ENCODE measurements around the gene POU2F1. TPM values are rescaled to one million over a fixed set of nuclear protein-coding genes. Genes with fewer than 3 reads are reported as not detected.

POU2F1 gene
- total RNA-seq, 8 experiments from 2014 or later = 11.4 to 29.7 (median 20.2) TPM

DNA sequence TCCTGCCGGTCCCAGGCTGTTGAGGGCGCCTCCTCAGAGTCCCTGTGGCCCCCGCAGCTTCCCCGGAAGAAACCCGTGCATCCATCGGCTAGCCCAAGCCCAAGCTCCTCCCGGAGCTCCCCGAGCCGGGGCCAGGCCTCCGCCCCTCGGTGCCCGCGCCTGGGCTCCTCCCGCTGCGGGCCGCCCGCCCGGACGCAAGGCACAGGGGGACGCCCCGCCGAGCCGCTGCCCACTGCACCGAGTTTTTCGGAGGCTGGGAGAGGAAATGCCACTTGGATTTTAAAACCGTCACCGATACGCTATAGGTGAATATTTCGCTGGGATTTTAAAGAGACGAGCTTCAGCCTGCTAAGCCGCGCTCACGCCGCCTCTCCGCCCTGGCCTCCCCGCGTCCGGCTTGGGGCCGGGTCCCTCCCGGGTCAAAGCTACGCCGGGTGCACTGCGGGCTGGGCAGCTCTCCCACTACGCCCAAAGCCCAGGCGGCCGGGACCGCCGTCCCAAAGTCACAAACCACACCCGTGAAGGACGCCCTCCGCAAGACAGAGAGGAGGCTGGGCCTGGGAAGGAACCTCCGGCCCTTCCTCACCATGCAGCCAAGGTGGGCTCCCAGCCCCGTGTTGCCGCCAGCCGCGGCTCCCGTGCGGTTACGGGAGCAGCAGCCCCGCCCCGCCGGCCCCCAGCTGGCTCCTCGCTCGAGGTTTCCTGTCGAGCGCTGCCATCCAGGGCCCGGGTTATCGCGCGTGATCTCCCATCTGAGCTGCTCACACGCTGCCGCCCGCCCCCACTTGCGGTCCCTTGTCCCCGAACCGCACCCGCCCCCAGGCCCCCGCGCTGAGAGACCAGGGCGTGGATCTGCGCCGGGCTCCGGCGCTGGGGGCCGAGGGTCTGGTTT is 234.5 kb downstream of the POU2F1 start:
- Histone ChIP-seq H3K27ac (no peak overlapping the region), H3K4me3 (peak overlapping the region; percentile 16 to 39 (median 37)), H3K4me1 (replicated peaks in 1 of 2) (peaks cover 8 to 13% of the 10 kb centered on the region in 2 donors)
- in situ Hi-C loops (cut with MboI; ENCODE audit: low pct_unique_long_range_greater_than_20kb in 2 of 9, low sequenced_read_pairs in 9 of 9, unreplicated experiment in 9 of 9) = no loop called here
- 2 to 10% (median 3%) methylated on average over 2 to 32 of the region's 85 CpGs; no CpG with 5 or more reads in 6 of the 10 experiments for WGBS, 10 experiments
- peak; percentile 70 to 86 (median 78) for ATAC-seq (replicated peaks in 6 of 8)

DNA sequence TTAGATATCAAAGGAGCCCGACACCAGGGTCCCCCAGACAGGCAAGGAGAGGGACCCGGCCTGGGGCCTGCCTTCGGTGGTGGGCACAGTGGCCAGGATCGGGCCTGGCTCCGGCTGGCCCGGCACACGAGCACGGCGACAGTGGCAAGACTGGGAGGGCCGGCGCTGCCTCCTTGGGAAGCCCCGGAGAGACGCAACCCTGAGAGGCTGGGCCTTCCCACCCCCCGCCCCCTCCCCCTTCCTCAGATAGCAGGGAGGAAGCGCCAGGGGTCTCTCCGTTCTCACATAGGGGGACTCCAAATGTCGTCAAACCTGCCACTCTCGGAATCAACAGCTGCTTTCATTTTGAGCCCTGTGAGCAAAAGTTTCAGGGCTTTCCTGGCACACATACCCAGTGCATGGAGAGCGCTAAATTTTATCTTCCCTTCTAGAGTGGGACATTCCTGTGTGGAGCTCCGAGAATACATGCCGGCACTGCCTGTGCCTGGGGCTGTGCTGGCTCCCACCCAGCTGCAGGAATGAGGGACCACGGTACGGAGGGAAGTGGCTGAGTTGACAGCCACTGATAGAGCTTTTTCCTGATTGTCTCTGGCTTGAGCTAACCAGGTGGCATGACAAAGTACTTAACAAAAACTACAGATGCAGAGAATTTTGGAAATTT is 235.2 kb downstream of the POU2F1 start:
- WGBS, 10 experiments = 0 to 100% (median 70%) methylated on average over 1 to 6 of the region's 23 CpGs; no CpG with 5 or more reads in 4 of the 10 experiments
- Histone ChIP-seq H3K4me3 (peak overlapping the region in 4 of 5 donors; percentile 26 to 39 (median 38)), H3K27ac (no peak overlapping the region), H3K4me1 (replicated peaks in 1 of 2) (peaks cover 8 to 13% of the 10 kb centered on the region in 2 donors)
- in situ Hi-C loops (cut with MboI; ENCODE audit: low pct_unique_long_range_greater_than_20kb in 2 of 9, low sequenced_read_pairs in 9 of 9, unreplicated experiment in 9 of 9) = no loop called here
- ATAC-seq (replicated peaks in 6 of 8) = peak; percentile 19 to 58 (median 40)

DNA sequence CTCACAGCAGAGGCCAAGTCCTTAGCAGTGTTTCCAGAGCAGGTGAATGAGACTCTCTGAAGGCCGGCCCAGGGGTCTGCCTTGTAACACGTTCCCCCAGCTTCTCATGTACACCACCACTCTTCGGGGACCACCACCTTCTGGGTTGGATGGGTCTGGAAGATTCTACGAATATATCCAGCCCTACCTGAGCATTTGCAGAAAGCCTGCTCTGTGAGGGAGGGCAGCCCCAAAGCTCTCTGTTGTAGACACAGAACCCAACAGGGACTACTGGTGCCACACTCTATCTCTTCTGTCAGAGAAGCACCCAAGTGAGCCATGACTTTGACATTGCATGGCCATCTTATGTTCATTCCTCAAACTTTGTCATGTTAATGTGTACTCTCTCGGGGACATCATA is 235.8 kb downstream of the POU2F1 start:
- in situ Hi-C loops (cut with MboI; ENCODE audit: low pct_unique_long_range_greater_than_20kb in 2 of 9, low sequenced_read_pairs in 9 of 9, unreplicated experiment in 9 of 9) = no loop called here
- ATAC-seq (replicated peaks in 6 of 8) = peak in 1 of 8 experiments; percentile 3
- Histone ChIP-seq H3K4me3 (no peak overlapping the region), H3K4me1 (replicated peaks in 1 of 2) (peaks cover 8 to 13% of the 10 kb centered on the region in 2 donors), H3K27ac (no peak overlapping the region)
- WGBS, 10 experiments = 70 to 100% (median 95%) methylated on average over 1 to 5 of the region's 5 CpGs; no CpG with 5 or more reads in 3 of the 10 experiments

DNA sequence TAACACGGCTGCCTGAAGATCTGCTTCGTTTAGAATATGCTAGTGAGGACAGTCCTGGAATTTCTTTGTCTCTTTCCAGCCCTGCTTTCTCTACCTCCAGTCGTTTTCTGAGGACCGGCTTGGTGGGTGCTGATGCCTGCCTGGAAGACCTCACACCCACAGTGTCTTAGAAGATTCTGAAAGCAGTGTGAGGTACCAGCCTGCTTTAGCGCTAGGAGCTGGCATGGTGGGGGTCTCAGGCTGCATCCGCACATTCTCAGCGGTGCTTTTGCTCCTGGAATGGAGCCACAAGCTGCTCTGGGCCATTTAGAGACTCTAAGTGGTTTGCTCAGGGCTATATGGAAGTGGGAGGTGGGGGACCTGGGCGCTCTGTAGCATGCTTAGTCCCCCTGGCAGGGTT is 236.2 kb downstream of the POU2F1 start:
- ATAC-seq (replicated peaks in 6 of 8) = no peak

DNA sequence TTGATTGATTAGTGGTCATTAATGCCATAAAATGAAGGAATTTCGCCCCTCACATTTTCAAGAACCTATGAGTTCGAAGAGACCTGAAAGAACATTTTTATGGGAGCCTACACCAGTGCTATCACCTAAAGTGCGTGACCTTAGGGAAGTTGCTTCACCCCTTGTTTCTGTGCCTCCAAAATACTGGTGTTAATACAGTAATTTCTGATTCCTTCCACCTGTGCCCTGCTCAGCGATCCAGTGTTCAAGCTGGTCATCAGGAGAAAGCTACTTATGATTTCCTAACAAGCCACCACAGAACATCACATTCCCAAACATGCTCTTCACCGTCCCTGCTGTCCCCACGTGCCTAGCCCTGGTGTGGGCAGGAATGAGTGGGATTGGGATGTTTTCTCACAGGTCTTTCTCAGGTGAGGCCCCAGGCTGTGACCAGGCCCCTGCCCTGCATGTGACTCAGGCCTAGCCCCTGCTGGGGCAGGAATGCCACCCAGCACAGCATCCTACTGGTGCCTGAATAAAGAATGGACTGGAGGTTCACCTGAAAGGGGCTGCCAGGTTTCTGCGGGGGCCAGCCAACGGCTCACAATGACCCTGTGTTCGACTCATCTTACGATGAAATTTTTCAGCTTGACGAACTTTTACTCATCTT is 237.4 kb downstream of the POU2F1 start:
- ATAC-seq (replicated peaks in 6 of 8) = no peak
- in situ Hi-C loops (cut with MboI; ENCODE audit: low pct_unique_long_range_greater_than_20kb in 2 of 9, low sequenced_read_pairs in 9 of 9, unreplicated experiment in 9 of 9) = no loop called here
- WGBS, 10 experiments = 67 to 100% (median 81%) methylated on average over 2 to 10 of the region's 11 CpGs
- Histone ChIP-seq H3K4me1 (replicated peaks in 1 of 2) (peaks cover 11 to 16% of the 10 kb centered on the region in 2 donors), H3K27ac (no peak overlapping the region), H3K4me3 (no peak overlapping the region)

More for the DNA sequence above, 236.2 kb downstream of the POU2F1 start:
- no peak overlapping the region for H3K4me3 ChIP-seq
- H3K4me1 ChIP-seq (replicated peaks in 1 of 2) = peaks cover 8 to 13% of the 10 kb centered on the region in 2 donors
- in situ Hi-C loops (cut with MboI; ENCODE audit: low pct_unique_long_range_greater_than_20kb in 2 of 9, low sequenced_read_pairs in 9 of 9, unreplicated experiment in 9 of 9) = no loop called here
- H3K27ac ChIP-seq = no peak overlapping the region
- WGBS, 10 experiments = 47 to 100% (median 73%) methylated on average over 1 to 8 of the region's 8 CpGs; no CpG with 5 or more reads in 2 of the 10 experiments

DNA sequence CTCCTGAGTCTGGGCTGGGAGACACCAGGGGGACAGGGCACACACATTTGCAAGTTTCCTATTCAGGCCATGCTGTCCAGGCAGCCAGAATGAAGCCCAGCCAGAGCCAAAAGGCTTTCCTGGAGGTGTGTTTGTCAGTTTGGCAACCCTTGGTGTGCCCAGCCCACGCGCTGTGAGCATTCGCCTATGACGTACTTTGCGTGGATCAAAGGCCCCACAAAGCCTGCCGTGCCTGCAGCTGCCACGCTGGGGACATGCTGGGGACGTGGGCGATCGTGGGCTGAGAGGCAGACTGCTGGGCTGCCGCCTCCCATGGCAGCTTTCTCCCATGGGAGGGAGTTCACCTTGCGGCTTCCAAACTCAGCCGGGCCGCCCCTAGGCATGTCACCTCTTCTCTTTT is 240.2 kb downstream of the POU2F1 start:
- 80 to 100% (median 96%) methylated on average over 1 to 11 of the region's 14 CpGs; no CpG with 5 or more reads in 2 of the 10 experiments for WGBS, 10 experiments
- peaks cover 22 to 30% of the 10 kb centered on the region in 2 donors for H3K4me1 ChIP-seq (replicated peaks in 1 of 2)
- no peak overlapping the region for H3K27ac ChIP-seq
- H3K4me3 ChIP-seq = no peak overlapping the region
- in situ Hi-C loops (cut with MboI; ENCODE audit: low pct_unique_long_range_greater_than_20kb in 2 of 9, low sequenced_read_pairs in 9 of 9, unreplicated experiment in 9 of 9) = no loop called here
- no peak for ATAC-seq (replicated peaks in 6 of 8)

DNA sequence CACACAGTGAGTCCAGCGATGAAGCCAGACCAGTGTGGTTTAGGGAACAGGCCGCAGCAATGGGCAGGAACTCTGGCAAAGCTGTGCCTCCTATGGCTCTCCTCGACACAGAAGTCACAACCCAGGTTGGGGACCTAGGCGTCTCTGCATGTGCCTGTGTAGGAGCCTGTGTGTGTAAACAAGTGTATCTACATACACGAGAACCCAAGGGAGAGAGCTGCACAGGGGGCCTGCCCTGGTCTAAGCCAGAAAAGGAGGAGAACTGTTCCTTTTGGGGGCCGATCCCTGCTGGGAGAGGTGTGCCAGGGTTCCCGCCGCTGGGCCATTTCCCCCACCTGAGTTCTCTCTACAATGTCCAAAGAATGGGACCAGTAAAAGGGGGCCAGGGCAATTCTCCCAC is 241.7 kb downstream of the POU2F1 start:
- no peak for ATAC-seq (replicated peaks in 6 of 8)
- in situ Hi-C loops (cut with MboI; ENCODE audit: low pct_unique_long_range_greater_than_20kb in 2 of 9, low sequenced_read_pairs in 9 of 9, unreplicated experiment in 9 of 9) = no loop called here
- 60 to 100% (median 83%) methylated on average over 1 to 6 of the region's 8 CpGs; no CpG with 5 or more reads in 4 of the 10 experiments for WGBS, 10 experiments

DNA sequence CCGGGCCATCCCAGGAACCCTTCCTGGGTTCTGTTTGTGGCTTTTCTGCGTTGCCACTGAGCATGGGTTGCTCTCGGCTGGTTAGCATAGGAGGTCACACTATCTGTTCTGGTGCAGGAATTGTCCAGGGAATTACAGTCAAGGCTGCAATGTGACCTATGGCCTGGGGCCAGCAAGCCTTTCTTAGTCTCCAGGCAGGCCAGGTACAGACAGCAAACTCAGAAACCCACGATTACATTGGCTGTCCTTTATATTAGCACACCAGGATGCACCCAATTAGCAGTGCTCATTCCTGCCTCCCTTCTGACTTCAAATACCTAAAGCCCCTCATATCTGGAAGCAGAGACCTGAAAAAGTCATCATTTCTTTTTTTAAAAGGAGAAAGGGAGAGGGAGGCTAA is 242.4 kb downstream of the POU2F1 start:
- WGBS, 10 experiments = 33 to 100% (median 80%) methylated on average over 1 to 4 of the region's 4 CpGs; no CpG with 5 or more reads in 3 of the 10 experiments
- no peak for ATAC-seq (replicated peaks in 6 of 8)
- in situ Hi-C loops (cut with MboI; ENCODE audit: low pct_unique_long_range_greater_than_20kb in 2 of 9, low sequenced_read_pairs in 9 of 9, unreplicated experiment in 9 of 9) = no loop called here
- H3K4me1 ChIP-seq (replicated peaks in 1 of 2) = peaks cover 25 to 49% of the 10 kb centered on the region in 2 donors
- H3K27ac ChIP-seq = no peak overlapping the region
- H3K4me3 ChIP-seq = no peak overlapping the region

More for the DNA sequence above, 241.7 kb downstream of the POU2F1 start:
- Histone ChIP-seq H3K4me1 (replicated peaks in 1 of 2) (peaks cover 25 to 42% of the 10 kb centered on the region in 2 donors), H3K27ac (no peak overlapping the region), H3K4me3 (no peak overlapping the region)

DNA sequence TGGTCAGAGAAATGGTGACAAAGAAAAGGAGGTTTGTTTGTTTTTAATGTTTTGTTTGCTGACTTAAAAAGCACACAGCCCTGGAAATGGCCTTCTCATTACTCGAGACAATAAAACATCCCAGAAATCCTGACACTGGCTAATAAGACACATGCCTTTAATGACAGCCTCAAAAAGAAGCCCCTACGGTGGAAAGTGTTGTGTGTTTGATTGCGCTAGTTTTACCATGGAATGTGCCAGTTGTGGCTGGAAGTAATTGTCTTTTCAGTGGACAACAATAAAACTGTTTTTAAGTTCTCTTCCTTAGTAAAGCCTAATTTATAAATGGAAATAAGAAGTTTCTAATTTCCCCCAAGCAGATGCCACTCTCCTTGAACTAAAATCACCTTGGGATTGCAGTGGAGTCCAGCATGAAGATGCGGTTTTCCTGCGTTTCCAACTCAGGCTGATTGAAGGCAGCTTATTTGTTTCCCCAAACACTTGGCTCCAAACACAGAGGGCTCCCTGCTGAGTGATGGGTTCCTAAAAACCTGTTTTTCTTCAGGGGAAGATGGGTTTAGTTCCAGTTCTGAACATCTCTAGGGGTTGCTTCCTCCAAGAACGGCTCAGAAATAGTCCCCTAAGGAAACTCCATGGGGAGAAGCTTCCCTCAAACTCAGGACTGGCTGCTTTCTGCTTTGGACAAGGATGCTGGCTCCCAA is 243.3 kb downstream of the POU2F1 start:
- ATAC-seq (replicated peaks in 6 of 8) = no peak
- in situ Hi-C loops (cut with MboI; ENCODE audit: low pct_unique_long_range_greater_than_20kb in 2 of 9, low sequenced_read_pairs in 9 of 9, unreplicated experiment in 9 of 9) = no loop called here
- no peak overlapping the region for H3K27ac ChIP-seq
- H3K4me1 ChIP-seq (replicated peaks in 1 of 2) = peaks cover 25 to 54% of the 10 kb centered on the region in 2 donors
- no peak overlapping the region for H3K4me3 ChIP-seq
- WGBS, 10 experiments = 31 to 100% (median 69%) methylated on average over 2 to 6 of the region's 6 CpGs

DNA sequence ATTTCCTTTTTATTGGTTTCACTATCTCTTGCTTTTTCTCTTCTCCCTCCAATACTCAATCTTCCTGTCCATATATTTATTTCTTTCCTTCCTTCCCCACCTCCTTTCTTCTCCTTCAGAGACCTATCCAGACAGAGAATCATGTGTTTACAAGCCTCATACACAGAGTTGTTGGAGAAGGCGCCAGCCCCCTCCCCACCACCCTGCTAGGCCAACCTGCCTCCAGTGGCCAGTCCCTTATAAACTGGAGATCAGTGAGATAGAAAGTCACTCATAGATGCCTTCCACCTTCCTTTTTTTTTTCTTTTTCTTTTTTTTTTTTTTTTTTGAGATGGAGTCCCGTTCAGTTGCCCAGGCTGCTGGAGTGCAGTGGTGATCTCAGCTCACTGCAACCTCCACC is 244.3 kb downstream of the POU2F1 start:
- in situ Hi-C loops (cut with MboI; ENCODE audit: low pct_unique_long_range_greater_than_20kb in 2 of 9, low sequenced_read_pairs in 9 of 9, unreplicated experiment in 9 of 9) = no loop called here
- Histone ChIP-seq H3K27ac (no peak overlapping the region), H3K4me1 (replicated peaks in 1 of 2) (peaks cover 25 to 54% of the 10 kb centered on the region in 2 donors), H3K4me3 (no peak overlapping the region)
- ATAC-seq (replicated peaks in 6 of 8) = no peak
- 69 to 100% (median 93%) methylated on average over 1 to 2 of the region's 2 CpGs; no CpG with 5 or more reads in 3 of the 10 experiments for WGBS, 10 experiments

DNA sequence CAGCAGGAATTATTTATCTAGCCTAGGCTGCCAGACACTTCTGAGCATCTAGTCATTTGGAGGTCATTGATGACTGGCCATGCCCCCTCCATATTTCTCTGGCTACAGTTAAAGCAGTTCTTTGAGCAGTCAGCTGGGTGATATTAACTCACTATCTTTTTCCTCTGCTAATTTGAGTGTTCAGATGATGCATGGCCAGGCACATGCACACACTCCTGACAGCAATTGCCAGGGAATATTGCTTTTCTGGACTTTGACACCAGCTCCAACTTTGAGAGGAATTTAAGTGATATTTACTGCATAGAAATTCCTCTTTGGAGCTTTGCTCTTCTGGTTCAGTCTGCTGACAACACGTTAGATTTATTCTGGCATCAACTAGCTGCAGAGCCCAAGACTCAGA is 245.1 kb downstream of the POU2F1 start:
- peak in 5 of 8 experiments; percentile 72 to 90 (median 87) for ATAC-seq (replicated peaks in 6 of 8)
- peaks cover 25 to 54% of the 10 kb centered on the region in 2 donors for H3K4me1 ChIP-seq (replicated peaks in 1 of 2)
- H3K4me3 ChIP-seq = no peak overlapping the region
- no peak overlapping the region for H3K27ac ChIP-seq
- in situ Hi-C loops (cut with MboI; ENCODE audit: low pct_unique_long_range_greater_than_20kb in 2 of 9, low sequenced_read_pairs in 9 of 9, unreplicated experiment in 9 of 9) = no loop called here
- 17 to 71% (median 54%) methylated on average over 1 of the region's 1 CpG; no CpG with 5 or more reads in 5 of the 10 experiments for WGBS, 10 experiments

DNA sequence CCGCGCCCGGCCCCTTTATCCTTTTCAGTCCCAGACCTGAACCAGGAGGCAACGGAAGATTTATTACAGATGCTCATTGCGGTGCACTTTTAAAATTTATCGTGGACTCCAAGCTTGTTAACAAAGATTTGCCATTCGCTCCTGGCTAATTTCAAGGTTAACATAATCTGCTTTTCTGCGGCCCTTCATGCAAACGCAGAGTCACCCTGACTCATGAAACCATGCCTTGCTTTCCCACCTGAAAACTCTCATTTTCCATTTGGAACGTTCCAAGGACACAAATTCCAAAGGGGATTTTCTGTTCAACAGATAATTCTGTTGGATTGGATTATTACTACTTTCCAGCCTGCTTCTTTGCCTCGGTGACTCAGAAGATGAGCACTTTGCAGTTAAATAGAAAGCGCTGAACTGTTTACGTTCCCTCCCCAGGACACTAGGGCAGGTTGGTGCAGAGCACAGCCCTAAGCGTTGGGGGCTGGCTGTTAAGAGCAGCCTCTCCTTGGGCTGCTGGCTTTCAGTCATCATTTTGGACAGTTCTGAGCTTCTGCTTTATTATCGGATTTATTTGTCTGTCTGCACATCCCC is 246.5 kb downstream of the POU2F1 start:
- in situ Hi-C loops (cut with MboI; ENCODE audit: low pct_unique_long_range_greater_than_20kb in 2 of 9, low sequenced_read_pairs in 9 of 9, unreplicated experiment in 9 of 9) = no loop called here
- peaks cover 25 to 54% of the 10 kb centered on the region in 2 donors for H3K4me1 ChIP-seq (replicated peaks in 1 of 2)
- no peak overlapping the region for H3K4me3 ChIP-seq
- peak in 7 of 8 experiments; percentile 39 to 68 (median 56) for ATAC-seq (replicated peaks in 6 of 8)
- WGBS, 10 experiments = 36 to 100% (median 80%) methylated on average over 3 to 14 of the region's 15 CpGs; no CpG with 5 or more reads in 1 of the 10 experiments
- peak overlapping the region in 1 of 2 donors; percentile 2 for H3K27ac ChIP-seq

Measured in motor neuron (in vitro differentiated cells).